HCT116 (cell line): ENCODE data around the gene HMCES. TPM values are rescaled to one million over a fixed set of nuclear protein-coding genes. Genes with fewer than 3 reads are reported as not detected.
A peak's percentile ranks its signal among the peaks of the same experiment; 100 is the strongest.

Source experiments
- ATAC-seq: fragments of 200-7000 bp; cut with Tn5 transposase; 2 replicates; pipeline ENCODE4 v1.9.1; 2020; ENCODE audit warnings: mild to moderate bottlenecking, moderate library complexity
- BruUV-seq: library from RNA; stranded (reverse); fragments of 400-500 nt; replicated peaks from 2 replicates; lab custom pipeline; 2021; lab: Mats Ljungman, UMichigan
- CTCF ChIA-PET: fragments of 300-600 bp; sonication (Branson Sonifier 250); formaldehyde crosslinking; loops from one replicate; lab custom pipeline; 2021; ENCODE audit warnings: antibody characterized with exemption; lab: Charles Lee
- POLR2A ChIA-PET: fragments of 300-600, 350-600 bp; sonication (Branson Sonifier 250); formaldehyde crosslinking; loops from one replicate; lab custom pipeline; 2021; ENCODE audit warnings: antibody characterized with exemption; lab: Charles Lee
- RAD21 ChIA-PET, 2 experiments: fragments of 300-600 bp; sonication (Branson Sonifier 250); formaldehyde crosslinking; loops; one replicate each; lab custom pipeline; 2023; ENCODE audit warnings: low total read pairs in 2 of 2; ENCODE audit not compliant: uncharacterized antibody in 2 of 2, unreplicated experiment in 2 of 2, low non-redundant PET in 1 of 2; lab: Charles Lee
- DNase-seq: peaks from one replicate; pipeline ENCODE4 v3.0.0-alpha.2; 2010; ENCODE audit warnings: low read depth, low spot score
- H2AFZ ChIP-seq: fragments of 200-600 bp; shearing (Covaris generic), sonication (generic); 2 replicates; pipeline ENCODE4 v1.6.1; 2017; ENCODE audit warnings: low read depth, mixed run types, mixed read lengths, antibody characterized with exemption, low read length; ENCODE audit not compliant: poor library complexity, severe bottlenecking
- H3K27ac ChIP-seq: 2 replicates; pipeline ENCODE4 v1.5.1; 2012; ENCODE audit warnings: low read depth, low read length
- H3K27me3 ChIP-seq: fragments of 200-600 bp; sonication (generic); 2 replicates; pipeline ENCODE4 v1.6.1; 2016; ENCODE audit warnings: mixed run types, low read length, mixed read lengths; ENCODE audit not compliant: insufficient read depth
- H3K36me3 ChIP-seq, 2 experiments: fragments of 200-500 bp in 1 of 2; fragments of 200-600 bp in 1 of 2; sonication (Bioruptor generic) in 1 of 2; sonication (generic) in 1 of 2; 2 replicates each; pipeline versions ENCODE4 v1.5.1 to v1.6.1; 2014 to 2016; ENCODE audit warnings: low read length in 2 of 2, inconsistent platforms in 1 of 2, mixed read lengths in 1 of 2, mixed run types in 1 of 2; ENCODE audit not compliant: insufficient read depth in 2 of 2, control insufficient read depth in 1 of 2
- H3K4me1 ChIP-seq, 2 experiments: fragments of 200-600 bp in 1 of 2; sonication (generic) in 1 of 2; 2 replicates each; pipeline versions ENCODE4 v1.5.1 to v1.6.1; 2012 to 2017; ENCODE audit warnings: low read length in 2 of 2, inconsistent platforms in 1 of 2, mild to moderate bottlenecking in 1 of 2, mixed read lengths in 1 of 2, mixed run types in 1 of 2, moderate library complexity in 1 of 2; ENCODE audit not compliant: insufficient read depth in 2 of 2, control insufficient read depth in 1 of 2
- H3K4me2 ChIP-seq: fragments of 200-600 bp; sonication (generic); 2 replicates; pipeline ENCODE4 v1.6.1; 2017; ENCODE audit warnings: mixed run types, low read length, mixed read lengths
- H3K4me3 ChIP-seq, 2 experiments: fragments of 200-600 bp in 1 of 2; sonication (generic) in 1 of 2; replicated peaks in 1 of 2; 2 replicates each; pipeline ENCODE4 v1.5.1; 2011 to 2016; ENCODE audit warnings: low read length in 2 of 2, control low read depth in 1 of 2, low read depth in 1 of 2, mild to moderate bottlenecking in 1 of 2, mixed read lengths in 1 of 2, mixed run types in 1 of 2
- H3K79me2 ChIP-seq: fragments of 200-600 bp; sonication (generic); 2 replicates; pipeline ENCODE4 v1.6.1; 2017; ENCODE audit warnings: mild to moderate bottlenecking, mixed run types, low read length, moderate library complexity, mixed read lengths; ENCODE audit not compliant: insufficient read depth
- H3K9ac ChIP-seq: fragments of 200-600 bp; sonication (generic); 2 replicates; pipeline ENCODE4 v1.6.1; 2016; ENCODE audit warnings: low read length, mixed read lengths
- H3K9me2 ChIP-seq: fragments of 200-600 bp; sonication (generic), shearing (Covaris generic); 2 replicates; pipeline ENCODE4 v1.6.1; 2017; ENCODE audit warnings: mixed run types, mild to moderate bottlenecking, moderate library complexity; ENCODE audit not compliant: insufficient read depth
- H3K9me3 ChIP-seq, 2 experiments: fragments of 200-500 bp in 1 of 2; fragments of 200-600 bp in 1 of 2; sonication (Bioruptor generic) in 1 of 2; sonication (generic) in 1 of 2; 2 replicates each; pipeline ENCODE4 v1.6.1; 2014 to 2017; ENCODE audit warnings: low read length in 2 of 2, mixed read lengths in 2 of 2, inconsistent platforms in 1 of 2, low read depth in 1 of 2, mild to moderate bottlenecking in 1 of 2, mixed run types in 1 of 2, moderate library complexity in 1 of 2; ENCODE audit not compliant: control insufficient read depth in 1 of 2, insufficient read depth in 1 of 2
- H4K20me1 ChIP-seq: fragments of 200-600 bp; sonication (generic), shearing (Covaris generic); 2 replicates; pipeline ENCODE4 v1.6.1; 2017; ENCODE audit warnings: mixed run types, mild to moderate bottlenecking, moderate library complexity; ENCODE audit not compliant: insufficient read depth
- CBX3 ChIP-seq: IDR thresholded peaks from 2 replicates; pipeline ENCODE4 v1.6.1; 2012; ENCODE audit warnings: low read depth
- CEBPB ChIP-seq: IDR thresholded peaks from 2 replicates; pipeline ENCODE4 v1.6.1; 2012; ENCODE audit warnings: low read depth
- CTCF ChIP-seq, 3 experiments: fragments of 200-600 bp in 1 of 3; sonication (generic) in 1 of 3; IDR thresholded peaks in 2 of 3; conservative IDR thresholded peaks in 1 of 3; 2 replicates each; pipeline ENCODE4 v1.5.1; 2012 to 2017; ENCODE audit warnings: low read depth in 2 of 3, low read length in 2 of 3, antibody characterized with exemption in 1 of 3, borderline replicate concordance in 1 of 3, control low read depth in 1 of 3, mild to moderate bottlenecking in 1 of 3, mixed read lengths in 1 of 3, mixed run types in 1 of 3, moderate library complexity in 1 of 3; ENCODE audit not compliant: insufficient read depth in 1 of 3
- EGR1 ChIP-seq: IDR thresholded peaks from 2 replicates; pipeline ENCODE4 v1.6.1; 2012; ENCODE audit warnings: low read depth
- EZH2 ChIP-seq: fragments of 200-600 bp; sonication (generic); IDR thresholded peaks from 2 replicates; pipeline ENCODE4 v1.6.1; 2017; ENCODE audit warnings: antibody characterized with exemption, mixed run types
- FOSL1 ChIP-seq: IDR thresholded peaks from 2 replicates; pipeline ENCODE4 v1.6.1; 2012; ENCODE audit warnings: low read depth
- JUND ChIP-seq: IDR thresholded peaks from 2 replicates; pipeline ENCODE4 v1.6.1; 2012
- POLR2AphosphoS5 ChIP-seq: IDR thresholded peaks from 2 replicates; pipeline ENCODE4 v1.6.1; 2011; ENCODE audit warnings: mild to moderate bottlenecking, low read depth, low read length, moderate library complexity
- RAD21 ChIP-seq: IDR thresholded peaks from 2 replicates; pipeline ENCODE4 v1.6.1; 2012; ENCODE audit warnings: low read depth, mild to moderate bottlenecking
- SIN3A ChIP-seq: IDR thresholded peaks from 2 replicates; pipeline ENCODE4 v1.6.1; 2012; ENCODE audit warnings: low read depth
- SP1 ChIP-seq: IDR thresholded peaks from 2 replicates; pipeline ENCODE4 v1.6.1; 2012; ENCODE audit warnings: low read depth
- SRF ChIP-seq: IDR thresholded peaks from 2 replicates; pipeline ENCODE4 v1.6.1; 2012; ENCODE audit warnings: low read depth
- TCF7L2 ChIP-seq: IDR thresholded peaks from 2 replicates; pipeline ENCODE4 v1.7.0; 2011; ENCODE audit warnings: borderline replicate concordance, inconsistent platforms; ENCODE audit not compliant: insufficient read depth, insufficient read length; ENCODE audit errors: extremely low read depth
- YY1 ChIP-seq: IDR thresholded peaks from 2 replicates; pipeline ENCODE4 v1.6.1; 2011; ENCODE audit warnings: low read length, low read depth, moderate library complexity, mild to moderate bottlenecking; ENCODE audit not compliant: insufficient replicate concordance; ENCODE audit errors: extremely low read depth
- ZBTB33 ChIP-seq: IDR thresholded peaks from 2 replicates; pipeline ENCODE4 v1.6.1; 2011; ENCODE audit warnings: mild to moderate bottlenecking, low read length, moderate library complexity; ENCODE audit not compliant: insufficient replicate concordance; ENCODE audit errors: extremely low read depth
- ZFX ChIP-seq: fragments of 450-650 bp; IDR thresholded peaks from 2 replicates; pipeline ENCODE4 v1.6.1; 2017
- intact Hi-C: fragments of 100-400 bp; cut with micrococcal nuclease; formaldehyde crosslinking; loops from 2 replicates; pipeline ENCODE4 v1.10.0; 2022
- total RNA-seq: library from RNA; stranded (reverse); gene quantifications from one replicate; pipeline ENCODE4 v1.2.1, GENCODE V29; 2021; ENCODE audit not compliant: unreplicated experiment
- TF ChIP-seq, protein P1 (sequence below): IDR thresholded peaks from 2 replicates; pipeline ENCODE4 v1.6.1; 2012

The HMCES gene
- total RNA-seq, 1 experiment from 2014 or later: 78.9 TPM

GRCh38 chr3:129245141-129245540 is 33.5 kb upstream of the HMCES start:
- H3K4me2 ChIP-seq: peak overlapping the region; percentile 44

More at GRCh38 chr3:129245141-129245540, 33.5 kb upstream of the HMCES start:
- H3K4me1 ChIP-seq: peaks cover 3 to 24% of the 10 kb centered on the region in 2 experiments; a peak in 2 of 4 replicates
- ATAC-seq (no peak), DNase-seq (no peak)
- intact Hi-C loops: loop anchor here (1.0 to 10.0 kb wide), 4 partner anchors 62 to 220 kb away; partner anchors contain the start of genes CNBP and ISY1
- no peak overlapping the region for H3K27ac ChIP-seq
- H3K9me3 ChIP-seq: no peaks in the 10 kb centered on the region
- H2AFZ ChIP-seq: no peak overlapping the region
- H3K9ac ChIP-seq: no peak overlapping the region; the same call in 1 of the 2 replicates
- BruUV-seq: no TSS peak
- TF ChIP-seq CEBPB: no peak
- TF ChIP-seq JUND: no peak
- no peak for TF ChIP-seq SRF
- TF ChIP-seq SIN3A: no peak
- TF ChIP-seq SP1: no peak
- no peak for TF ChIP-seq EZH2
- no peak for TF ChIP-seq FOSL1
- no peak for TF ChIP-seq ZBTB33
- no peak for TF ChIP-seq YY1
- no peak for TF ChIP-seq CTCF (IDR thresholded peaks at IDR 0.05 in 2 of 3, conservative IDR thresholded peaks at IDR 0.05 in 1 of 3; ENCODE audit: borderline replicate concordance in 1 of 3, insufficient read depth in 1 of 3, low read depth in 2 of 3, low read length in 2 of 3)
- TF ChIP-seq CBX3: no peak
- TF ChIP-seq ZFX: no peak
- TF ChIP-seq POLR2AphosphoS5: no peak
- no peak for TF ChIP-seq RAD21
- TF ChIP-seq, protein P1, sequence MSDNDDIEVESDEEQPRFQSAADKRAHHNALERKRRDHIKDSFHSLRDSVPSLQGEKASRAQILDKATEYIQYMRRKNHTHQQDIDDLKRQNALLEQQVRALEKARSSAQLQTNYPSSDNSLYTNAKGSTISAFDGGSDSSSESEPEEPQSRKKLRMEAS: no peak
- no peak for TF ChIP-seq EGR1
- no peak for TF ChIP-seq TCF7L2
- TF ChIP-seq, all 23 proteins: peak for 0
- no peaks in the 10 kb centered on the region for H3K36me3 ChIP-seq
- no peaks in the 10 kb centered on the region for H4K20me1 ChIP-seq
- H3K27me3 ChIP-seq: no peaks in the 10 kb centered on the region
- POLR2A ChIA-PET: interaction anchor here (0.9 to 2.4 kb wide), 3 partner anchors 61 to 124 kb away, joined by 4 to 12 read pairs (median 7); partner anchors contain the start of genes CNBP and RAB43
- H3K9me2 ChIP-seq: no peaks in the 10 kb centered on the region
- no peak overlapping the region for H3K4me3 ChIP-seq
- peaks cover 17% of the 10 kb centered on the region for H3K79me2 ChIP-seq
- CTCF ChIA-PET: interaction anchor here (1.0 to 4.4 kb wide), 17 partner anchors 14 to 275 kb away, joined by 3 to 55 read pairs (median 5); partner anchors contain the start of gene RAB43
- RAD21 ChIA-PET: interaction anchor here (0.6 to 1.9 kb wide), 10 partner anchors 15 to 274 kb away, joined by 3 to 10 read pairs (median 4); partner anchors contain the start of genes CNBP (in 1 of the 2) and RAB43 (in 1 of the 2)
